Right forelimb (tissue), 1 donor: Measurements from ENCODE around the gene CD160.
"Not testable (repeated sequence)": the region's sequence is repeated elsewhere in the genome, so short reads cannot be mapped to it uniquely, and the experiment has no call there.

ENCODE experiments used
- DNase-seq: peaks from one replicate; pipeline ENCODE4 v3.0.0-alpha.2; 2018

The CD160 gene

DNA sequence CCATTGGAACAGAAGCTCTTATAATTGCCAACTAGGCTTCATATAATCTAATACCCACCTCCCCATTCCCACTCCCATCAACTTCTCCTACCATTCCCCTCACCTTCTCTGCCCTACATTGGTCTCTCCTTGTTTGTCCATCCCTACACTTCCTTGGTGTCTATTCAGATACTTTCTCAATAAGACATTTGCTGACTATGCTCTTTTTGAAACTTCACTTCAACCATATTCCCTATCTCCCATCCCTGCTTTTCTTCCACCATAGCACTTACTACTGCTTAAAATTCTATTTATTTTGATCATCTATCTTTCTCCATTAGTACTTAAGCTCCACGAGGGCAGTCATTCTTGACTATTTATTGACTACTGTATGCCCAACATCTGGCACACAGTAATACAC, 40.4 kb downstream of the CD160 start:
- no peak for DNase-seq

DNA sequence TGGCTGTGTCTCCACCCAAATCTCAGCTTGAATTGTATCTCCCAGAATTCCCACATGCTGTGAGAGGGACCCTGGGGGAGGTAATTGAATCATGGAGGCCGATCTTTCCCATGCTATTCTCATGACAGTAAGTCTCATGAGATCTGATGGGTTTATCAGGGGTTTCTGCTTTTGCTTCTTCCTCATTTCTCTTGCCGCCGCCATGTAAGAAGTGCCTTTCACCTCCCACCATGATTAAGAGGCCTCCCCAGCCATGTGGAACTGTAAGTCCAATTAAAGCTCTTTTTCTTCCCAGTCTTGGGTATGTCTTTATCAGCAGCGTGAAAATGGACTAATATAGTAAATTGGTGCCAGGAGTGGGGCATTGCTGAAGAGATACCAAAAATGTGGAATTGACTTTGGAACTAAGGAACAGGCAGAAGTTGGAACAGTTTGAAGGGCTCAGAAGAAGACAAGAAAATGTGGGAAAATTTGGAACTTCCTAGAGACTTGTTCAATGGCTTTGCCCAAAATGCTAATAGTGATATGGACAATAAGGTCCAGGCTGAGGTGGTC, 41.2 kb downstream of the CD160 start:
- DNase-seq, result not testable (repeated sequence)

DNA sequence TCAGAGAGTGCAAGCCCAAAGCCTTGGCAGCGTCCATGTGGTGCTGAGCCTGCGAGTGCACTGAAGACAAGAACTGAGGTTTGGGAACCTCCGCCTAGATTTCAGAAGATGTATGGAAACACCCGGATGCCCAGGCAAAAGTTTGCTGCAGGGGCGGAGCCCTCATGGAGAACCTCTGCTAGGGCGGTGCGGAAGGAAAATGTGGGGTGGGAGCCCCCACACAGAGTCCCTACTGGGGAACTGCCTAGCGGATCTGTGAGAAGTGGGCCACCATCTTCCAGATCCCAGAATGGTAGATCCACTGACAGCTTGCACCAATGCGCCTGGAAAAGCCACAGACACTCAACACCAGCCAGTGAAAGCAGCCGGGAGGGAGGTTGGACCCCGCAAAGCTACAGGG, 42.2 kb downstream of the CD160 start:
- not testable (repeated sequence) for DNase-seq

DNA sequence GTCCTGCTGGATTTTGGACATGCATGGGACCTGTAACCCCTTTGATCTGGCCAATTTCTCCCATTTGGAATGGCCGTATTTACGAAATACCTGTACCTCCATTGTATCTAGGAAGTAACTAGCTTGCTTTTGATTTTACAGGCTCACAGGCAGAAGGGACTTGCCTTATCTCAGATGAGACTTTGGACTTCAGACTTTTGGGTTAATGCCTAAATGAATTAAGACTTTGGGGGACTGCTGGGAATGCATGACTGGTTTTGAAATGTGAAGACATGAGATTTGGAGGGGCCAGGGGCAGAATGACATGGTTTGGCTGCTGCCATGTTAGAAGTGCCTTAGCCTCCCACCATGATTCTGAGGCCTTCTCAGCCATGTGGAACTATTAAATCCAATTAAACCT, 42.7 kb downstream of the CD160 start:
- DNase-seq, result not testable (repeated sequence)

DNA sequence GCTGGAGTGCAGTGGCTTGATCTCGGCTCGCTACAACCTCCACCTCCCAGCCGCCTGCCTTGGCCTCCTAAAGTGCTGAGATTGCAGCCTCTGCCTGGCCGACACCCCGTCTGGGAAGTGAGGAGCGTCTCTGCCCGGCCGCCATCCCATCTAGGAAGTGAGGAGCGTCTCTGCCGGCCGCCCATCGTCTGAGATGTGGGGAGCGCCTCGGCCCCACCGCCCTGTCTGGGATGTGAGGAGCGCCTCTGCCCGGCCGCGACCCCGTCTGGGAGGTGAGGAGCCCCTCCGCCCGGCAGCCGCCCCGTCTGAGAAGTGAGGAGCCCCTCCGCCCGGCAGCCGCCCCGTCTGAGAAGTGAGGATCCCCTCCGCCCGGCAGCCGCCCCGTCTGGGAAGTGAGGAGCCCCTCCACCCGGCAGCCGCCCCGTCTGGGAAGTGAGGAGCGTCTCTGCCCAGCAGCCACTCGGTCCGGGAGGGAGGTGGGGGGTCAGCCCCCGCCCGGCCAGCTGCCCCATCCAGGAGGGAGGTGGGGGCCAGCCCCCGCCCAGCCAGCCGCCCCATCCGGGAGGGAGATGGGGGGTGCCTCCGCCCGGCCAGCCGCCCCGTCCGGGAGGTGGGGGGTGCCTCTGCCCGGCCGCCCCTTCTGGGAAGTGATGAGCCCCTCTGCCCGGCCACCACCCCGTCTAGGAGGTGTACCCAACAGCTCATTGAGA, 45.1 kb downstream of the CD160 start:
- not testable (repeated sequence) for DNase-seq

DNA sequence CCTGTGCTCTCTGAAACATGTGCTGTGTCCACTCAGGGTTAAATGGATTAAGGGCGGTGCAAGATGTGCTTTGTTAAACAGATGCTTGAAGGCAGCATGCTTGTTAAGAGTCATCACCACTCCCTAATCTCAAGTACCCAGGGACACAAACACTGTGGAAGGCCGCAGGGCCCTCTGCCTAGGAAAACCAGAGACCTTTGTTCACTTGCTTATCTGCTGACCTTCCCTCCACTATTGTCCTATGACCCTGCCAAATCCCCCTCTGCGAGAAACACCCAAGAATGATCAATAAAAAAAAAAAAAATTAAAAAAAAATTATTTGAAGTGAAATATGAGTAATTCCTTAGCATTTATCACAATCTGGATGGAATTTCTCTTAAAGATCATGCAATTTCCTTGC, 45.8 kb downstream of the CD160 start:
- DNase-seq, result not testable (repeated sequence)

DNA sequence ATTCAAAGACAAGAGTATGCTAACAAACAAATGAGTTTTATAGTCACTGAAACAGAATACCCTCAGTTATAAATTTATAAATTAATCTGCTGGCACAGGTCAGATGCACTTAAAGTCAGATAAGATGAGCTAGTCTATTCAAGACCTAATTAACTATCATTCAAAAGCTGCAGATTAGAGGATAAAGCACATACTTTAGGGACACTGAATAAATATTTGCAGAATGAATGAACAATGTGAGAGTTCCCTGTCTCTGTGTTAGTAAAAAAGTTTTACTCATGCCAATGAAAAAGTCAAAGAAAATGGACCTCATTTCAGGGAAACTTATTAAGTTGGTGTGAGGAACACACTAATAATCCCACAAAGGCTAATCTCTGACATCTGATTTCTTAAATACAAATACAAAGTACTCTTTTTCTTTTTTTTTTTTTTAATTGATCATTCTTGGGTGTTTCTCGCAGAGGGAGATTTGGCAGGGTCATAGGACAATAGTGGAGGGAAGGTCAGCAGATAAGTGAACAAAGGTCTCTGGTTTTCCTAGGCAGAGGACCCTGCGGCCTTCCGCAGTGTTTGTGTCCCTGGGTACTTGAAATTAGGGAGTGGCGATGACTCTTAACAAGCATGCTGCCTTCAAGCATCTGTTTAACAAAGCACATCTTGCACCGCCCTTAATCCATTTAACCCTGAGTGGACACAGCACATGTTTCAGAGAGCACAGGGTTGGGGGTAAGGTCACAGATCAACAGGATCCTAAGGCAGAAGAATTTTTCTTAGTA, 46.5 kb downstream of the CD160 start:
- DNase-seq, result not testable (repeated sequence)

DNA sequence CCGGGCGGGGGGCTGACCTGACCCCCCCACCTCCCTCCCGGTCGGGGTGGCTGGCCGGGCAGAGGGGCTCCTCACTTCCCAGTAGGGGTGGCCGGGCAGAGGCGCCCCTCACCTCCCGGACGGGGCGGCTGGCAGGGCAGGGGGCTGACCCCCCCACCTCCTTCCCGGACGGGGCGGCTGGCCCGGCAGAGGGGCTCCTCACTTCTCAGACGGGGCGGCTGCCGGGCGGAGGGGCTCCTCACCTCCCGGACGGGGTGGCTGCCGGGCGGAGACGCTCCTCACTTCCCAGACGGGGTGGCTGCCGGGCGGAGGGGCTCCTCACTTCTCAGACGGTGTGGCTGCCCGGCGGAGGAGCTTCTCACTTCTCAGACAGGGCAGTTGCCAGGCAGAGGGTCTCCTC, 47.6 kb downstream of the CD160 start:
- not testable (repeated sequence) for DNase-seq

DNA sequence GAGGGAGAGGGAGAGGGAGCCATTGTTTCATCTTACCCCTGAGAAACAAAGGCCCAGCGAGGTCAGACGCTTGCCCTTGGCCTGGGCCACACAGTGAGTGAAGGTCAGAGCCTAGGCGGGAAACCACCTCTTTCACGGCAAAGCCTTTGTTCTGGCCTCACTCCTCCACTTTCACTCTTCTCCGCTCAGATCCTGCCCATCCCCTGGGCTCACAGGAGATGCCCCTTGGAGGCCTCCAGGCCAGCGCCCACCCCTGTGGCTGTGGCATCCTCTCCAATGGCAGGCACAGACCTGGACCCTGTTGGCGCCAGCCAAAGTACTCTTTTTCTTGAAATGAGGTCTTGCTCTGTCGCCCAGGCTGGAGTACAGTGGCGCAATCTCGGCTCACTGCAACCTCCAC, 48.7 kb downstream of the CD160 start:
- DNase-seq, result not testable (repeated sequence)

DNA sequence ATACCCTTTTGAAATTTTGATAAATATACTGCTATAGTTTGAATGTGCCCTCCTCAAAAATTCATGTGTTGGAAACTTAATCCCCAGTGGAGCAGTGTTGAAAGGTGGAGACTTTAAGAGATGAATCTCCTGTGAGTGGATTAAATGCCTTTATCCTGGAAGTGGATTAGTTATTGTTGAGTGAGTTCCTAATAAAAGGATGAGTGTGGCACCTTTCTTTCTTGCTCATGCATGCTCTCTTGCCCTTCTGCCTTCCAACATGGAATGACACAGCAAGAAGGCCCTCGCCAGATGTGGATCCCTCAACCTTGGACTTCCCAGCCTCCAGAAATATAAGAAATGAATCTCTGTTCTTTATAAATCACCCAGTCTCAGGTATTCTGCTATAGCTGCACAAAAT, 51.8 kb downstream of the CD160 start:
- no peak for DNase-seq

DNA sequence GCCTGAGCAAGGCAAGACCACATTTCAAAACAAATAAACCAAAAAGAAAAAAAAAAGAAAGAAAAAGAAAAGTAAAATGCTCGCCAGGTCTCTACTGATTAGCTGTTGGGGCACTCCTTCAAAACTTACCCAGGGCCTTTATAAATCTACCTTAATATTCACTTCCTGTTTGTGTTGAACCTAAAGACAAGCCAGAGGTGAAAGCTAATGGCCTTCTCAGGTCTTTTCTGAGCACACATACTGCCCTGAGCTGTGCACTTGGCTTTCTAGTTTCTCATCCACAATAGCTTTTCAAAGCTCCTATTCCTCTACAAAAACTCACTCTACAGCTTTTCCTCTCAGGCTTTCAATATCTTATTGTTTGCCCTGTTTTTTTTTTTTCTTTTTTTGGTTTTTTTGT, 54.1 kb downstream of the CD160 start:
- no peak for DNase-seq

DNA sequence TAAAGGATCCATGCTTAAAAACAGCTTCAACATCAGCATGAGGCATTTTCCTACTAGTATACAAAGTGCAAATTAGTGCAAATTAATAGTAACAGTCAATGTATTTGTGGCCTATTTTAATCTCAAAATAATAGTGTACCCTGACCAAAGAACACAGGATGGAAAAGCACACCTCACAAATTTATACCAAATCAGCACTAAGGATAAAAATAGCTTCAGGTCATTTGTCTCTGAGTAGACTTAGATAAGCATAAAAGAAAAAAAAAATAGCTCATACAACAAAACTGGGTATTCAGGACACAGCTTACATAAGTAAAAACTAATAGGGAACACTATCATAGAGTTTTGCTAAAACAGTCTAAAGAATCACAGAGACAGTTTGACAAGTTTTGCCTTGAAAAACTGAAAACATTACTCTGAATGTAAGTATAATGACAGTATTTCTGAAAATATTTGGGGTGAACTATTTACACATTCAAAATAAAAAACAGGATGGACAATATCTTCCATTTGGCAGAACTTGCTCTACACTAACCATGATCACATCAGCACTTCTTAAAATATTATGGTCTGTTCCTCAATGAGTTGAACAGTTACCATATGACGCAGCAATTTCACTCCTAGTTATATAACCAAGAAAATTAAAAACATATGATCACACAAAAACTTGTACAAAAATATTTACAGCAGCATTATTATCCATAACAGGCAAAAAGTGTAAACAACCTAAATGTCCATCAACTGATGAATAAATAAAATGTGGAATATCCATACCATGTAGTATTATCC, 58.3 kb downstream of the CD160 start:
- no peak for DNase-seq

DNA sequence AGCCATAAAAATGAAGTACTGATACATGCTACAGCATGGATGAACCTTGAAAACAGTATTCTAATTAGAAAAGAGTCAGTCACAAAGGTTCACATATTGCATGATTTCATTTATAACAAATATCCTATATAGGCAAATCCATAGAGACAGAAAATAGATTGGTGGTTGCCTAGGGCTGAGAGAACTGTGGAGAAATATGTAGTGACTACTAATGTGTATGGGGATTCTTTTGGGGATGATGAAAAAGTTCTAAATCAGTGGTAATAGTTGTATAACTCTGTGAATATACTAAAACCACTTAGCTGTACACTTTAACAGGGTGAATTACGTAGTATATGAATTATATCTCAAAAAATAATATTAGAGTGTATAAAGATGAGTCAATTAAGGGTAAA, 58.8 kb downstream of the CD160 start:
- no peak for DNase-seq

DNA sequence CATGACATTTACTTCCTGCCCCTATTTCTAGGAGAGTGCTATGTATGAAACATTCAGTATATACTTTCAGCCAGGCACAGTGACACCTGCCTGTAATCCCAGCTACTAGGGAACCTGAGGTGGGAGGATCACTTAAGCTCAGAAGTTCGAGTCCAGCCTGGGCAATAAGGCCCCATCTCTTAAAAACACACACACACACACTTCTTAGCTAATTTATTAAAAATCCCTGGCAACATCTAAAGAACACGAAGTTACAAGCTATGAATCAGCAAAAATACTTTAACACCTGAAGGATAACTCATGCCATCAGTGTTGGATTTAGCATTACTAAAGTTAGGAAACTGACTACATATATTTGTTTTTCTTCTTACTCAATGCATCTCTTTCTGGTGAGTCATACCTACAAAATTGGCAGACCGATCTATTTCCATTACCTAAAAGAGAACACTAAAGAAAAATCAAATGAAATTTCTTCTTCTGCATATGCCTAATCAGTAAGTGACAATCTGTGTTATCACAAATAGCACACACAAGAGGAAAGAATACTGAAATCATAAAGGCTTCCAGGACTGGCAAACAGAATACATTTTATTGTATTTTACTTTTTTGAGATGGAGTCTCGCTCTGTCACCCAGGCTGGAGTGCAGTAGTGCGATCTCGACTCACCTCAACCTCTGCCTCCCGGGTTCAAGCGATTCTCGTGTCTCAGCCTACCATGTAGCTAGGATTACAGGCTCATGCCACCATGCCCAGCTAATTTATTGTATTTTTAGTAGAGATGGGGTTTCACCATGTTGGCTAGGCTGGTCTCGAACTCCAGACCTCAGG, 63.2 kb downstream of the CD160 start:
- no peak for DNase-seq

DNA sequence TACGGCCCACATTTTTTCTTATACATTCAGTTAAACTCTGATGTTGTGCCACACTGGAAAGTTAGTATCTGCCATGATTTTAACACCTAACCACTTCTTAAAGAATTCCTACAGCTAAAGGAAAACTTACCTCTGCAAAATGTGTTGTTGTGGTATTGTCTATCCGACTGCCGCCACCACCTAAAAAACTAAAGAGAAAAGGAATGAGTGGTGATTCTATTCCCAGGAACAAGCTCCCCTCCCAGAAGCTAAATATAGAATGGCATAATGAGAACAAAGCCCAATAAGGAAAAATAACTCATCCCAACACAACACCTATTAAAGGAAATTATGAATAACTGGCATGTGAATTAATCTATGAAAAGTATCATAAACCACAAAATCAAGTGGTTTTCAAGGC, 65.1 kb downstream of the CD160 start:
- no peak for DNase-seq

DNA sequence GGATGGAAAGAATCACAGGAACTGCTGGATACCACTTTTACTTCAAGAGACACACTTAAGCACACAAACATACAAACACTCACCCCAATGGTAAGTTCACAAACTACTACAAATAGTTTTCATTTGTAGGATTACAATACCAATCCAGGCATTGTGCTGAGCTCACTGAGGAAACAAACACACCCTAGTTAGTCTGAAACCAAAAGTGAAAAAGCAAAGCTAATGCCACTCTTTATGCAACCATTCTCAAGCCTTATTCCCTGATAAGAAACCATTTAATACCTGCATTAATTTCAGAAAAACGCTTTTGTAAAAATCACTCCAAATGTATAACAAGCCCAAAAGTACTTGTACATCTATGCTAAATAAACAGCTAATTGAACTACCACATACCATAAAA, 66.2 kb downstream of the CD160 start:
- DNase-seq, result no peak

DNA sequence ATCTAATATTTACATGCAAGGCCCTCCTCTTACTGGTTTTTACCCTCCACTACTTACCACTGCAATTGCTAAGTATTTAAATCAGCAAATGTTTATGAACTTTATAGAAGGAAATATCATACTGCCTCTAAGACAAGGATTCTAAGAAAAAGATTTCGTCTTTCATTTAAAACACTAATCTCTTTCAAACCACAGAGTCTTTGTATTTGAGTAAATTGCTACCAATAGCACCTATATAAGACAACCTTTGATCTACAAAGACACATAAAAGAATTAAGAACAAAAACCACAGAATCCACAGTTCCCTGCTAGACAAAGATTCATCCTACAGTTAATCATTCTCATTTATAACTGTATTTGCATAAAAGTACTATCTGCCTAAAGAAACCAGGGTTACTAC, 67.0 kb downstream of the CD160 start:
- DNase-seq, result no peak

DNA sequence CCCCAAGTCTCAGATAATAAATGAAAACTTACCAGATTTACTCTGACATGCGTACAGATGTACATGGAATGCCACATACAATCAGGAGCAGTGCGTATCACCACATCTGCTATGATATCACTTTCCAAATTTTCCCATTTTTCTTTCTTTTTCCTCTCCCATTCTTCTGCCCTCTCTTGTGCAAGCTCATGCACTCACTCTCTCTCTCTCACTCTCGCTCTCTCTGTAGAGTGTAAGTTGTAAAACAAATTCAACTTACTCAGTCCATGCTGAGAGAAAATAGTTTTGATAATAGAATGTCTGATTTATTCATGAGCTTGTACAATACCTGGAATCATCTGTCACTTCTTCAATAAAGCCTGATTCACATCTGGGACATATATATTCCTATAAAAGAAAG, 69.3 kb downstream of the CD160 start:
- DNase-seq, result no peak
